ENCODE measurements around the gene WFDC1.
"Not testable (repeated sequence)": the region's sequence is repeated elsewhere in the genome, so short reads cannot be mapped to it uniquely, and the experiment has no call there.

The WFDC1 gene

DNA sequence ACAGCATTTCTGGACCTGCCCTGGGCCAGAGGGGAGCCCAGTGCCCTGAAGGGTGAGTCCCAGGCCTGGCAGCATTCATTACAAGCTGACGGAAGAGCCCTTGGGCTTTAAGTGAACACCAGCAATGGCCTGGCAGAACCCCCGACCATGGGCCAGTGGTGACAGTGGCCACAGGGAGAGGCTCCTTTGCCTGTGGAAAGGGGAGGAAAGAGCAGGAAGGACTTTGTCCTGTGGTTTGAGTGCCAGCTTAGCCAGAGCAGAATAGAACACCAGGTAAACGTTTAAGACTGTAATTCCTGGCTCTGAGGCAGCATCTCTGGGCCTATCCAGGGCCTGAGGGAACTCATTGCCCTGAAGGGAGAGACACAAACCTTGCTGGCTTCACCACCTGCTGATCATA, 39.4 kb downstream of the WFDC1 start:
- Mint-ChIP-seq H3K27me3 (peaks cover 15% of the 10 kb centered on the region), H3K4me1 (no peaks in the 10 kb centered on the region), H3K4me3 (no peak overlapping the region), H3K27ac (no peak overlapping the region), H3K9me3 (peaks cover 5% of the 10 kb centered on the region), H3K36me3 (no peaks in the 10 kb centered on the region)
- CTCF ChIA-PET = no interaction called here
- no peak for DNase-seq

DNA sequence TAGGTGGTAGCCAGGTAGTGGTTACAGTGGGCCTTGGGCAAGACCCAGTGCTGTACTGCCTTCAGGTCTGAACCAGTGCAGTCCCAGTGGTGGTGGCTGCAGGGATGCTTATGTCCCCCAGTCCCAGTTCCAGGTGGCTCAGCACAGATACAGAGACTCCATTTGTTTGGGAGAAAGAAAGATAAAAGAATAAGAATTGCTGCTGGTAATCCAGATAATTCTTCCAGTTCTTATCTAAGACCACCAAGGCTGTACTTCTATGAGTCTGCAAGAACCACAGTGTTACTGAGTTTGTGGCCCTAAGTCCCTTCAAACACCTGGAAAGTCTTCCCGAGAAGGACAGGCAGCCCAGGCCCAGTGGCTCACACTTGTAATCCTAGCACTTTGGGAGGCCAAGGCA, 39.8 kb downstream of the WFDC1 start:
- no peaks in the 10 kb centered on the region for H3K4me1 Mint-ChIP-seq
- CTCF ChIA-PET = no interaction called here
- peaks cover 18% of the 10 kb centered on the region for H3K27me3 Mint-ChIP-seq
- H3K27ac Mint-ChIP-seq = no peak overlapping the region
- H3K9me3 Mint-ChIP-seq = peaks cover 5% of the 10 kb centered on the region
- no peaks in the 10 kb centered on the region for H3K36me3 Mint-ChIP-seq
- DNase-seq = no peak
- no peak overlapping the region for H3K4me3 Mint-ChIP-seq

DNA sequence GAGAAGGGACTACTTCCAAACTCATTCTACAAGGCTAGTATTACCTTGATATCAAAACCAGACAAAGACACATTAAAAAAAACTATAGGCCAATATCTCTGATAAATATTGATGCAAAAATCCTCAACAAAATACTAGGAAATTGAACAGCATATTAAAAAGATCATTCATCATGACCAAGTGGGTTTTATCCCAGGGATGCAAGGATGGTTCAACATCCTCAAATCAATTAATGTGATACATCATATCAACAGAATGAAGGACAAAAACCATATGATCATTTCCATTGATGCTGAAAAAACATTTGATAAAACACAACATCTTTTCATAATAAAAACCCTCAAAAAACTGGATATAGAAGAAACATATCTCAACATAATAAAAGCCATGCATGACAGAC, 42.6 kb downstream of the WFDC1 start:
- H3K9me3 Mint-ChIP-seq, H3K4me3 Mint-ChIP-seq, CTCF ChIA-PET, DNase-seq, H3K4me1 Mint-ChIP-seq, H3K27ac Mint-ChIP-seq, H3K36me3 Mint-ChIP-seq: not testable (repeated sequence)
- peaks cover 25% of the 10 kb centered on the region for H3K27me3 Mint-ChIP-seq

DNA sequence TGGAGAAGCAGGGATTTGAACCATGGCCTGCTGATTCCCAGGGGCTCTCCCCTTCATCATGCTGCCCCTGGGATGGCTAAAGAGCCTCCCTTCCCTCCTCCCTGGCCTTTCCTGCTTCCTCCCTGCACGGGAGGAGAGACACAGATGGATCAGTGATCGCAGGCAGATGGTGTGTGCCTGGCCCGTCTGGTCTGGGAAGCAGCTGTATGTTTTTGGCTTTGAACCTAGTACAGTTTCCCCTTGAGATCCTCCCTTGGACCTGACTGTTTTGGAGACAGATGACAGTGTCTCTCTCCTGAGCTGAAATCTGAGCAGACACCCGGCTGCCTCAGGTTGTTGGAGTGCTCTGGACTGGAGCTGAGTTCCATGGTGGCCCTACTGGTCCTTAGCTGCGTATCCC, 44.6 kb downstream of the WFDC1 start:
- Mint-ChIP-seq H3K9me3 (peaks cover 5% of the 10 kb centered on the region), H3K4me3 (no peak overlapping the region), H3K36me3 (no peaks in the 10 kb centered on the region)

DNA sequence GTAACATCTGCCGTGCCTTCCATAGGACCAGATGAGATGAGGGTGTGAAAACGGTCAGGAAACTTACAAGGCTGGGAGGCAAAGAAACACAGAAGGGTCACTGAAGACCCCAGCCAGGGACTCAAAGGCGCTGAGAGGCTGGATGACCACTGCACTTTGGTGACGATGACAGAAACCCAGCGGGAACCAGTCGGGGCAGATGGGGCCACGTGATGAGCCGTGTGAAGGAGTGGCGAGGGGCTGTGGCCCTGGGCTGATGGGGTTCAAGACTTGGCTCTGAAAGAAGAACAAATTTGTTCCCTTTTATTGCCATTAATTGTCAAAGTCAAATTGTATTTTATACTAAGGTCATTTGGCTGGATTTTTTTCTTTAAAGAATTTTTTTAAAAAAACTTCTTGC, 45.1 kb downstream of the WFDC1 start:
- DNase-seq = no peak
- peaks cover 17% of the 10 kb centered on the region for H3K27me3 Mint-ChIP-seq
- no peaks in the 10 kb centered on the region for H3K4me1 Mint-ChIP-seq
- no peak overlapping the region for H3K27ac Mint-ChIP-seq
- H3K9me3 Mint-ChIP-seq = peaks cover 5% of the 10 kb centered on the region
- H3K36me3 Mint-ChIP-seq = no peaks in the 10 kb centered on the region
- CTCF ChIA-PET = no interaction called here
- no peak overlapping the region for H3K4me3 Mint-ChIP-seq

More for the DNA sequence above, 44.6 kb downstream of the WFDC1 start:
- CTCF ChIA-PET = no interaction called here
- peaks cover 20% of the 10 kb centered on the region for H3K27me3 Mint-ChIP-seq
- H3K27ac Mint-ChIP-seq = no peak overlapping the region
- H3K4me1 Mint-ChIP-seq = no peaks in the 10 kb centered on the region
- no peak for DNase-seq

DNA sequence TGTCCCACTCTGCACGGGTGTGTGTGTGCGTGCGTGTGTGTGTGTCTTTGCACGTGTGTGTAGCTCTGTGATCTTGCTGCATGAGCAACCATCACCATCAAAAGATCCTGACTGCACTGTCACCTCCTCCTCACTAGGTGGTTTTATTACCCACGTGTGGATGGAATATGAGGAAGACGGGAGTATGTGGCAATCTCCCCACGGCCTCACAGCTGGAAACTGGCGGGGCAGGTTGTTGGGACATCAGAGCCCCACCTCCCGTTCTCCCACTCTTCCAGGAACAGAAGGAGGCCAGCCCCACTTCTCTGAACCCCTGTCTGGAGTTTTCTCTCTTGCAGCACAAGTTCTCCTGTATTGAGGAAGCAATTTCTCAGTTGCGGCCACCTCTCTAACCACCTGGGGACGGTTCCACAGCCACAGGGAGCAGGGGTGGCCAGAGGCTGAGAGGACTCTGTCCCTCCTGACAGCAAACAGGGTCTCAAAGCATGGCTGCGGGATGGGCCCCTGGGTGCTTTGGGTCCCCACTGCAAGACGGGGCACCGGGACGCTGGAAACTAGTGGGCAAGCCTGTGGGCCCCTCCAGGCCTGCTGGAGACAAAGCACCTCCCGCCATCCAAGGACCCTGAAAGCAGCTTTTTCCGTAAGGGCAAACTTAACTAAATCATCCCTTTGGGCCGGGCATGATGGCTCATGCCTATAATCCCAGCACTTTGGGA, 45.8 kb downstream of the WFDC1 start:
- CTCF ChIA-PET = no interaction called here
- Mint-ChIP-seq H3K4me1 (no peaks in the 10 kb centered on the region), H3K36me3 (no peaks in the 10 kb centered on the region), H3K27ac (no peak overlapping the region), H3K27me3 (peaks cover 15% of the 10 kb centered on the region), H3K4me3 (no peak overlapping the region), H3K9me3 (peaks cover 3% of the 10 kb centered on the region)
- no peak for DNase-seq

DNA sequence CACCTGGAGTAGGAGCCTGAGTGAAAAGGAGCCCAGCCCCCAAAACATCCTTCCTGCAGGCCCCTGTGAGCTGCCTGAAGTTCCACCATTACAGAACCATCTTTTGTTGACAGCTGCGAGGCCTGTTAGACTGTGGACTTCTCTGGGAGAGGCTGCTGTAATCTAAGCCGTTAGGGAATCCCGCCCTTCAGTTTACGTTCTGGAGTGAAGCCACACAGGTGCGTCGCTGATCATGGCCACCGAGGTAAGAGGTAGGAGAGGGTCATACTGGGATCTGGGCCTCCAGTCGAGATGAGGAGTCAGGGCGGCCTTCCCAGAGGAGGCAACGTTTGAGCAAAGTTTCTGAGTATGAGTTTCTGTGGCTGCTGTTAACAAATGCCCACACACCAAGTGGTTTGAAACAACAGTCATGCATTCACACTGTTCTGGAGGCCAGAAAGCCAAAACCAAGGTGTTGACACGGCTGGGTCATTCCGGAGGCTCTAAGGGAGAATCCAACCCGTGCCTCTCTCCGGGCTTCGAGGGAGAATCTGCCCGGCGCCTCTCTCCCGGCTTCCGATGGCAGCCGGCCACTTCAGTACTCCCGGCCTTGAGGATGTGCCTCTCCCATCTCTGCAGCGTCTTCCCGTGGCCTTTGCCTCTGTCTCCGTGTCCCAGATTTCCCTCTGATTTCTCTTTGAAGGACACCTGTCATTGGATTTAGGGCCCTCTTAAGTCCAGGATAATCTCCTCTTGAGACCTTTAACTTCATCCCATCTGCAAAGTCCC, 47.0 kb downstream of the WFDC1 start:
- CTCF ChIA-PET = no interaction called here
- peaks cover 21% of the 10 kb centered on the region for H3K27me3 Mint-ChIP-seq
- DNase-seq = no peak
- no peaks in the 10 kb centered on the region for H3K4me1 Mint-ChIP-seq
- no peak overlapping the region for H3K4me3 Mint-ChIP-seq
- H3K36me3 Mint-ChIP-seq = no peaks in the 10 kb centered on the region
- peaks cover 3% of the 10 kb centered on the region for H3K9me3 Mint-ChIP-seq
- H3K27ac Mint-ChIP-seq = no peak overlapping the region

DNA sequence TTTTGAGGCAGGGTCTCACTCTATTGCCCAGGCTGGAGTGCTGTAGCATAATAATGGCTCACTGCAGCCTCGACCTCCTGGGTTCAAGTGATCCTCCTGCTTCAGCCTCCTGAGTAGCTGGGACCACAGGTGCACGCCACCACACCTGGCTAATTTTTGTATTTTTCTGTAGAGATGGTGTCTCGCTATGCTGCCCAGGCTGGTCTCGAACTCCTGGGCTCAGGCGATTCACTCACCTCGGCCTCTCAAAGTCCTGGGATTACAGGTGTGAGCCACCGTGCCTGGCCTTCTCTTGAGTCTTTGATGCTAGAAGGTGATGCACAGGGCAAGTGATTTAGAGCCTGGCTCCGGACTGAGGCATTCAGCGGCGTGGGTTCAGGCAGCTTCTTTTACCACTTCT, 49.1 kb downstream of the WFDC1 start:
- H3K27me3 Mint-ChIP-seq = peaks cover 21% of the 10 kb centered on the region
- H3K4me1 Mint-ChIP-seq, H3K9me3 Mint-ChIP-seq, H3K4me3 Mint-ChIP-seq, H3K27ac Mint-ChIP-seq, H3K36me3 Mint-ChIP-seq, DNase-seq, CTCF ChIA-PET: not testable (repeated sequence)

DNA sequence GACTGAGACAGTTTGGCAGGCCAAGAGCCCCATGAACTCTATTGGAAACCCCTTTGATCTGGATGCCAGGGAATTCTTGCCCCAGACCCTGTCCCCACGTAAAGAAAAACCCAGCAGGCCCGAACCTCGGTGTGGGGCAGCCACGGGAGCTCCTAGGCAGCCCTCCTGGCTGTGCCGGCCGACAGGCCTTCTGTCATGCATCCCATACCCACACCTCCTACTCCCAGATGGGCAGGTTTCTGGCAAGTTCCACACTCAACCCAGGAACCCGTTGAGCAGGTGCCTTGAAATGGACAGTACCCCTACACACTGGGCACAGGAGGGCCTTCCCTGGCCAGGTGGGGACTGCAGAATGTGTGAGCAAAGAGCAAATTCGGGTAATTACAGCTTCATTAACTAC, 50.1 kb downstream of the WFDC1 start:
- no peak overlapping the region for H3K27ac Mint-ChIP-seq
- H3K27me3 Mint-ChIP-seq = peaks cover 23% of the 10 kb centered on the region
- no peaks in the 10 kb centered on the region for H3K36me3 Mint-ChIP-seq
- H3K9me3 Mint-ChIP-seq = no peaks in the 10 kb centered on the region
- CTCF ChIA-PET = no interaction called here
- no peak for DNase-seq
- no peaks in the 10 kb centered on the region for H3K4me1 Mint-ChIP-seq
- no peak overlapping the region for H3K4me3 Mint-ChIP-seq

DNA sequence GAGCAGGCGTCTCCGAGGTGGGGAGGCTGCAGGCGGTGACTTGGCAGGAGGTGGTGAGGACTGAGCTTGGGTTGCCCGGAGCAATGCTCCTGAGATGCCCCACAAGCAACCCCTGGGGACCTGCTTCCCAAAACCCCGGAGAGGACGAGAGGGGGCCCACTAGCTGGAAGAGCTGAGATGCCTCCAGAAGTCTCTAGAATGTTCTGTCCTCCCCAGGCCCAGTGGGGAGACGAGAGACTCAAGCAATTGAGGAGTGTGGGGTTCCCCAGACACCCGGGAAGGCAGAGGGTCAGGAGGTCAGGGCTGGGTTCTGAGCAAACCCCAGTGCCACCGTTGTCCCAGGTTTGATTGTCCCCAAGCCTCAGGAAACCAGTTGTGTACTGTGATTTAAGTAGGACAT, 52.5 kb downstream of the WFDC1 start:
- no peaks in the 10 kb centered on the region for H3K4me1 Mint-ChIP-seq
- CTCF ChIA-PET = no interaction called here
- H3K36me3 Mint-ChIP-seq = no peaks in the 10 kb centered on the region
- no peak for DNase-seq
- peaks cover 24% of the 10 kb centered on the region for H3K27me3 Mint-ChIP-seq
- no peaks in the 10 kb centered on the region for H3K9me3 Mint-ChIP-seq
- H3K27ac Mint-ChIP-seq = no peak overlapping the region
- H3K4me3 Mint-ChIP-seq = no peak overlapping the region

DNA sequence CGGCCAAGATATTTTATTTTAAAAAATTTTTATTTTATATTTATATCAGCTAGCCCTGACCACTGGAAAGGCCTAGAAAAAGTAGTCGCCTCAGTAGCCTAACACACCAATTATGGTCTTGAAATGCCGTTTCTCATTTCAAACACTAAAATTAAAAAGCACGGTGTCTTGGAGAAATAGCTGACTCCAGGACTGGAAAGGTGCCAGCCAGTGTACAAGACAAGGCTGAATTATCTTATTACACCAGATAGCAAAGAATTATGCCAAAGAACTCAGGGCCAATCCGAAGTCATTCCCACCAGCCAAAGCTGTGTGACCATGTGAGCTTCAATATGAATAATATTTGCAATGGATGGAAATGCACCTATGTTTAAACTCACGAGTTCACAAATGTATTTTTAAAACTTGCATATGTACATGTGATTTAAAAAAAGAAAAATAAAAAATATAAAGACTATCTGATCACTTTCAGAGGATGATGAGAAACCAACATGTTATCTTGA, 53.8 kb downstream of the WFDC1 start:
- DNase-seq = no peak
- H3K27ac Mint-ChIP-seq = no peak overlapping the region
- H3K9me3 Mint-ChIP-seq = no peaks in the 10 kb centered on the region
- no peak overlapping the region for H3K4me3 Mint-ChIP-seq
- CTCF ChIA-PET = no interaction called here
- H3K4me1 Mint-ChIP-seq = no peaks in the 10 kb centered on the region
- H3K36me3 Mint-ChIP-seq = no peaks in the 10 kb centered on the region
- H3K27me3 Mint-ChIP-seq = peaks cover 27% of the 10 kb centered on the region

DNA sequence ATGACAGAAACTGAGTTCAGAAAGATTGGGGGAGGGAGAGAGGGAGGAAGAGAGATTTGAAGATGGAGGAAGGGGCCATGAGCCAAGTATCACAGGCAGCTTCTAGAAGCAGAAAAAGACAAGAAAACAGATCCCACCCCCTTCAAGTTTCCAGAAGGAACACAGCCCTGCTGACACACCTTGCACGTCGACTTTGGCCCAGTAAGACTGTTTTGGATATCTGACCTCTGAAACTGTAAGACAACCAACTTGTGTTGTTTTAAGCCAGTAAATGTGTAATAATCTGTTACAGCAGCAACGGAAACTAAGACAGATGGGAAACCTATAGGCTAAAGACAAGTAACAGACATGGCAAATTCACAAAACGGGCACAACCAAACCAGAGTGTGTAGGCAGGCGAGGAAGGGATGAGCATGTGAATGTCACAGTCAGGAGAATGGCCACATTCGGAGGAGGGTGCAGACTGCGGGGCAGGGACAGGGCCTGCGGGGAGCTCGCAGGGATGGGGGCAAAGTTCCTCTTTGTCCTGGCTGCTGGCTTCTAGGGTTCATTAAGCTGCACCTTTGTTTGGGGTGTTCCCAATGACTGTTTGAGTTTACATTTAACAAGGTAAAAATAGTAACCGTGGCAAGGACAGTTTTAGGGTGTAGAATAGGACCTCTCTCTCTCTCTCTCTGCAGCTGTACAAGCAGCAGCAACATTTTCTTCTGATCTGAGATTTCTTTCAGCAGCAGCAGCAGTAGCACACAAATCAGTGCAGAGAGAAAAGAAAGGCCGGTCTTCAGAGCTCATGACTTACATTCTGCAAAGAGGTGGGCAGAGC, 55.4 kb downstream of the WFDC1 start:
- Mint-ChIP-seq H3K27me3 (peaks cover 27% of the 10 kb centered on the region), H3K36me3 (no peaks in the 10 kb centered on the region), H3K4me3 (no peak overlapping the region), H3K4me1 (no peaks in the 10 kb centered on the region), H3K9me3 (no peaks in the 10 kb centered on the region), H3K27ac (no peak overlapping the region)
- CTCF ChIA-PET = no interaction called here
- DNase-seq = no peak

DNA sequence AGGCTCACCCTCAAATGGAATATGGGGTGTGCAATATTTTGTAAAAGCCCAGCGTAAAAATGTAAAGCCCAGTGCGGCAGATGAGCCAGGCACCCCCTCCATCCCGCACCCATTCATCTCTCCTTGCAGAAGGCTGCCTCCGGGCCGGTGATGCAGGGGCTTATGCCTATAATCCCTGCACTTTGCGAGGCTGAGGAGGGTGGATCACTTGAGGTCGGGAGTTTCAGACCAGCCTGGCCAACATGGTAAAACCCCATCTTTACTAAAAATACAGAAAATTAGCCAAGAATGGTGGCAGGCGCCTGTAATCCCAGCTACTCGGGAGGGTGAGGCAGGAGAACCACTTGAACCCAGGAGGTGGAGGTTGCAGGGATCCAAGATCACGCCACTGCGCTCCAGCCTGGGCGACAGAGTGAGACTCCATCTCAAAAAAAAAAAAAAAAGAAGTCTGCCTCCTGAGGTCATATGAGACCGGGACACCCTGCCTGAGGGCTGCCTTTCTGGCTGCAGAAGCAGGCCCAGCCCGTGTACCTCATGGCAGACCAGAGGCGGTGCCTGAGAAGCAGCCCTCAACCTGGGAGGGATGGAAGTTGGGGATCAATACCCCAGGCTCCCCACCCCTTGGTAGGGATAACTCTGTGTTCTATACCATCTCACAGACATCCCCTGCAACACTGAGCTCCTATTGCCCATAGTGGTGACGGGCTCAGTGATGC, 56.2 kb downstream of the WFDC1 start:
- Mint-ChIP-seq H3K9me3 (no peaks in the 10 kb centered on the region), H3K36me3 (no peaks in the 10 kb centered on the region), H3K27ac (no peak overlapping the region), H3K4me1 (no peaks in the 10 kb centered on the region), H3K4me3 (no peak overlapping the region), H3K27me3 (peaks cover 30% of the 10 kb centered on the region)
- DNase-seq = no peak
- CTCF ChIA-PET = no interaction called here

DNA sequence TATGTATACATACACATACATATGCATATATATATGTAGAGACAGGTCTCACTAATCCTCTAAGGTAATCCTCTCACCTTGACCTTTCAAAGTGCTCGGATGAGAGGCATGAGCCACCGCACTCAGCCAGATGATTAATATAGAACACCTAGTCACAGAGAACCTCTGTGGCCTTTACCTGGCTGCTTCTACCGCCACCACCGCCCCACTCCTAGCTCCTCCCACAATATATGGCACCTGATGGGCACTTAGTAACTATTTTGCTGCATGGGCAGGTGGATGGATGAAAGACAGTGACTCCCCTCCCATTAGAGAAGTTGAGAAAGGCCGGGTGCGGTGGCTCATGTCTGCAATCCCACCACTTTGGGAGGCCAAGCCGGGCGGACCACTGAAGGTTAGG, 57.0 kb downstream of the WFDC1 start:
- no peak for DNase-seq
- Mint-ChIP-seq H3K4me1 (no peaks in the 10 kb centered on the region), H3K9me3 (no peaks in the 10 kb centered on the region), H3K36me3 (no peaks in the 10 kb centered on the region), H3K27ac (no peak overlapping the region), H3K27me3 (peaks cover 32% of the 10 kb centered on the region), H3K4me3 (no peak overlapping the region)
- CTCF ChIA-PET = no interaction called here
